ENCODE data around the gene SLC38A1. TPM values are rescaled to one million over a fixed set of nuclear protein-coding genes. Genes with fewer than 3 reads are reported as not detected.

The SLC38A1 gene
- total RNA-seq, 3 donors from 2014 or later: 7.8 to 219 (median 101) TPM

- Histone ChIP-seq H3K27me3 (no peaks in the 10 kb centered on the region), H3K27ac (no peak overlapping the region), H3K9me3 (no peaks in the 10 kb centered on the region), H3K4me1 (no peaks in the 10 kb centered on the region), H3K4me3 (no peak overlapping the region), H3K36me3 (no peaks in the 10 kb centered on the region)
- intact Hi-C loops (cut with DNase I; ENCODE audit: low total_unique reads): no loop called here
- DNase-seq (ENCODE audit: low spot score in 2 of 2): no peak
- no peak for TF ChIP-seq POLR2AphosphoS5 (IDR thresholded peaks at IDR 0.05)
- no peak for TF ChIP-seq CTCF (IDR thresholded peaks at IDR 0.05)
- no peak for TF ChIP-seq POLR2A (IDR thresholded peaks at IDR 0.05)
Observed at GRCh38 chr12:46230306-46230705, 38.5 kb downstream of the SLC38A1 start.

GRCh38 chr12:46227616-46228015, 41.2 kb downstream of the SLC38A1 start:
- H3K4me1 ChIP-seq: no peaks in the 10 kb centered on the region
- no peak for DNase-seq (ENCODE audit: low spot score in 2 of 2)
- H3K27me3 ChIP-seq: no peaks in the 10 kb centered on the region
- H3K9me3 ChIP-seq: no peaks in the 10 kb centered on the region
- no peak overlapping the region for H3K4me3 ChIP-seq
- intact Hi-C loops (cut with DNase I; ENCODE audit: low total_unique reads): no loop called here
- H3K36me3 ChIP-seq: no peaks in the 10 kb centered on the region
- TF ChIP-seq POLR2A (IDR thresholded peaks at IDR 0.05) (no peak), CTCF (IDR thresholded peaks at IDR 0.05) (no peak), POLR2AphosphoS5 (IDR thresholded peaks at IDR 0.05) (no peak)
- H3K27ac ChIP-seq: no peak overlapping the region

- peaks cover 0 to 6% of the 10 kb centered on the region in 2 donors for H3K4me1 ChIP-seq
- DNase-seq (ENCODE audit: low spot score in 2 of 2): peak in 1 of 2 donors; percentile 47
- H3K9me3 ChIP-seq: no peaks in the 10 kb centered on the region
- H3K36me3 ChIP-seq: no peaks in the 10 kb centered on the region
- peak overlapping the region in 1 of 2 donors; percentile 45 for H3K27ac ChIP-seq
- intact Hi-C loops (cut with DNase I; ENCODE audit: low total_unique reads): no loop called here
- TF ChIP-seq CTCF (IDR thresholded peaks at IDR 0.05): no peak
- TF ChIP-seq POLR2AphosphoS5 (IDR thresholded peaks at IDR 0.05): peak in 1 of 3 donors; percentile 34
- H3K27me3 ChIP-seq: no peaks in the 10 kb centered on the region
- H3K4me3 ChIP-seq: no peak overlapping the region
Observed at GRCh38 chr12:46224386-46224785, 44.5 kb downstream of the SLC38A1 start.

- no peak overlapping the region for H3K4me3 ChIP-seq
- TF ChIP-seq POLR2A (IDR thresholded peaks at IDR 0.05) (no peak), CTCF (IDR thresholded peaks at IDR 0.05) (no peak), POLR2AphosphoS5 (IDR thresholded peaks at IDR 0.05) (no peak)
- DNase-seq (ENCODE audit: low spot score in 2 of 2): no peak
- H3K36me3 ChIP-seq: no peaks in the 10 kb centered on the region
- H3K27ac ChIP-seq: no peak overlapping the region
- H3K9me3 ChIP-seq: no peaks in the 10 kb centered on the region
- peaks cover 0 to 6% of the 10 kb centered on the region in 2 donors for H3K4me1 ChIP-seq
- intact Hi-C loops (cut with DNase I; ENCODE audit: low total_unique reads): no loop called here
- H3K27me3 ChIP-seq: no peaks in the 10 kb centered on the region
Observed at GRCh38 chr12:46223047-46223446, 45.8 kb downstream of the SLC38A1 start.

- Histone ChIP-seq H3K9me3 (no peaks in the 10 kb centered on the region), H3K27ac (no peak overlapping the region), H3K36me3 (no peaks in the 10 kb centered on the region), H3K4me1 (peaks cover 0 to 6% of the 10 kb centered on the region in 2 donors), H3K27me3 (no peaks in the 10 kb centered on the region), H3K4me3 (no peak overlapping the region)
- no peak for TF ChIP-seq CTCF (IDR thresholded peaks at IDR 0.05)
- TF ChIP-seq POLR2AphosphoS5 (IDR thresholded peaks at IDR 0.05): no peak
- no peak for TF ChIP-seq POLR2A (IDR thresholded peaks at IDR 0.05)
- intact Hi-C loops (cut with DNase I; ENCODE audit: low total_unique reads): no loop called here
- no peak for DNase-seq (ENCODE audit: low spot score in 2 of 2)
Observed at GRCh38 chr12:46222636-46223035, 46.2 kb downstream of the SLC38A1 start.
